ENCODE measurements around the gene DNAAF1. TPM values are rescaled to one million over a fixed set of nuclear protein-coding genes. Genes with fewer than 3 reads are reported as not detected.
A peak's percentile ranks its signal among the peaks of the same experiment; 100 is the strongest.

The DNAAF1 gene
- total RNA-seq, 2 donors from 2014 or later, result 0.21 TPM; not detected in 1

GRCh38 chr16:84161037-84161436 is 15.9 kb downstream of the DNAAF1 start:
- H3K27ac Mint-ChIP-seq, result no peak overlapping the region
- no peak for ATAC-seq (replicated peaks)
- no peaks in the 10 kb centered on the region for H3K36me3 Mint-ChIP-seq (ENCODE audit: low read depth)
- peaks cover 5% of the 10 kb centered on the region for H3K4me1 Mint-ChIP-seq
- H3K9me3 Mint-ChIP-seq, result no peaks in the 10 kb centered on the region
- H3K4me3 Mint-ChIP-seq, result no peak overlapping the region
- peaks cover 30% of the 10 kb centered on the region for H3K27me3 Mint-ChIP-seq

DNA sequence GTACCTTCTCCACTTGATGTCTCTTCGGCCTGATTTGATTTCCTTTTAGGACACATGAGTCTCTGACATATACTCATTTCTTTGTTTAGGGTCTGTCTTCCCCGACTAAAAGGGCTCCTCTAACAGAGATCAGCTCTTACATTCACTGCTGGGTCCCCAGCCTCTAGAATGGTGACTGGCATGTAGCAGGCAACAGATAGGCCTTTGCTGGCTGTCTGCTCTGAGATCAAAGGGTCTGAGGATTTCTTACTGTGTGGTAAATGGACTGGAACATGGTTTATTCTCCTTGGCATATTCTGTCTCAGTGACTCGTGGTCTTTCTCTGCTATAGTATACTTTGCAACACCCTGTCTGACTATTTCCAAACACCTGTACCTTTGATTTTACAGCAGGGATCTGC is 16.7 kb downstream of the DNAAF1 start:
- Mint-ChIP-seq H3K36me3 (ENCODE audit: low read depth) (no peaks in the 10 kb centered on the region), H3K9me3 (no peaks in the 10 kb centered on the region), H3K4me1 (peaks cover 5% of the 10 kb centered on the region), H3K4me3 (no peak overlapping the region), H3K27me3 (peaks cover 28% of the 10 kb centered on the region), H3K27ac (no peak overlapping the region)
- no peak for ATAC-seq (replicated peaks)

DNA sequence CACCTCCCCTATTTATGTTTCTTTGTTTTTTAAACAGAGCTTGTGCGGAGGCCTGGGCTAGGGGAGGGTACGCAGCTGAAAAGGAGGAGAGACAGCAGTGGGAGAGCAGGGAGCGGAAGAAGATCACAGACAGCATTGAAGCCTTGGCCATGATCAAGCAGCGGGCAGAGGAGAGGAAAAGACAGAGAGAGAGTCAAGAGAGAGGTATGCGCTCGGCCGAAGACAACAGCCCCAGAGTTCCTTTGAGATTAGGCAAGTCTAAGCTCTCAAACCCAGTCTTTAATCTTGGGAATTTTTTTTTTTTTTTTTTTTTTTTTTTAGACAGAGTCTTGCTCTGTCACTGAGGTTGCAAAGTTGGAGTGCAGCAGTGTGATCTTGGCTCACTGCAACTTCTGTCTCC is 20.6 kb downstream of the DNAAF1 start:
- H3K4me1 Mint-ChIP-seq, result peaks cover 5% of the 10 kb centered on the region
- H3K27me3 Mint-ChIP-seq, result peaks cover 30% of the 10 kb centered on the region
- ATAC-seq (replicated peaks), result no peak
- H3K36me3 Mint-ChIP-seq (ENCODE audit: low read depth), result no peaks in the 10 kb centered on the region
- no peak overlapping the region for H3K4me3 Mint-ChIP-seq
- H3K9me3 Mint-ChIP-seq, result no peaks in the 10 kb centered on the region
- H3K27ac Mint-ChIP-seq, result no peak overlapping the region

GRCh38 chr16:84166796-84167695 is 21.9 kb downstream of the DNAAF1 start:
- no peak overlapping the region for H3K27ac Mint-ChIP-seq
- H3K36me3 Mint-ChIP-seq (ENCODE audit: low read depth), result no peaks in the 10 kb centered on the region
- no peak overlapping the region for H3K4me3 Mint-ChIP-seq
- peaks cover 24% of the 10 kb centered on the region for H3K27me3 Mint-ChIP-seq
- H3K9me3 Mint-ChIP-seq, result no peaks in the 10 kb centered on the region
- ATAC-seq (replicated peaks), result peak; percentile 95
- peaks cover 5% of the 10 kb centered on the region for H3K4me1 Mint-ChIP-seq

- H3K27ac Mint-ChIP-seq, result no peak overlapping the region
- ATAC-seq (replicated peaks), result no peak
- peaks cover 5% of the 10 kb centered on the region for H3K4me1 Mint-ChIP-seq
- H3K36me3 Mint-ChIP-seq (ENCODE audit: low read depth), result no peaks in the 10 kb centered on the region
- no peaks in the 10 kb centered on the region for H3K9me3 Mint-ChIP-seq
- H3K4me3 Mint-ChIP-seq, result no peak overlapping the region
- H3K27me3 Mint-ChIP-seq, result peaks cover 20% of the 10 kb centered on the region
These were observed 24.7 kb downstream of the DNAAF1 start for GRCh38 chr16:84169765-84170310.

GRCh38 chr16:84174396-84174795 is 29.3 kb downstream of the DNAAF1 start:
- peaks cover 13% of the 10 kb centered on the region for H3K36me3 Mint-ChIP-seq (ENCODE audit: low read depth)
- no peaks in the 10 kb centered on the region for H3K9me3 Mint-ChIP-seq

GRCh38 chr16:84175350-84176081 is 30.4 kb downstream of the DNAAF1 start:
- H3K27ac Mint-ChIP-seq, result no peak overlapping the region
- peaks cover 8% of the 10 kb centered on the region for H3K27me3 Mint-ChIP-seq
- H3K4me1 Mint-ChIP-seq, result peaks cover 12% of the 10 kb centered on the region
- ATAC-seq (replicated peaks), result peak; percentile 75
- H3K36me3 Mint-ChIP-seq (ENCODE audit: low read depth), result peaks cover 13% of the 10 kb centered on the region
- no peaks in the 10 kb centered on the region for H3K9me3 Mint-ChIP-seq
- no peak overlapping the region for H3K4me3 Mint-ChIP-seq

More at GRCh38 chr16:84174396-84174795, 29.3 kb downstream of the DNAAF1 start:
- H3K4me3 Mint-ChIP-seq, result no peak overlapping the region
- no peak for ATAC-seq (replicated peaks)
- H3K4me1 Mint-ChIP-seq, result peaks cover 12% of the 10 kb centered on the region
- no peak overlapping the region for H3K27ac Mint-ChIP-seq
- peaks cover 16% of the 10 kb centered on the region for H3K27me3 Mint-ChIP-seq

- Mint-ChIP-seq H3K9me3 (no peaks in the 10 kb centered on the region), H3K27me3 (peaks cover 8% of the 10 kb centered on the region), H3K36me3 (ENCODE audit: low read depth) (peaks cover 14% of the 10 kb centered on the region), H3K4me3 (no peak overlapping the region), H3K4me1 (peaks cover 12% of the 10 kb centered on the region), H3K27ac (no peak overlapping the region)
- ATAC-seq (replicated peaks), result no peak
These were observed 31.3 kb downstream of the DNAAF1 start for GRCh38 chr16:84176192-84177053.

- Mint-ChIP-seq H3K27ac (no peak overlapping the region), H3K4me3 (no peak overlapping the region)
- ATAC-seq (replicated peaks), result peak; percentile 80
These were observed 32.6 kb downstream of the DNAAF1 start for GRCh38 chr16:84177741-84178073.

GRCh38 chr16:84178146-84178765 is 33.1 kb downstream of the DNAAF1 start:
- Mint-ChIP-seq H3K27ac (no peak overlapping the region), H3K36me3 (ENCODE audit: low read depth) (peaks cover 29% of the 10 kb centered on the region), H3K27me3 (peaks cover 4% of the 10 kb centered on the region), H3K4me3 (no peak overlapping the region), H3K4me1 (peaks cover 12% of the 10 kb centered on the region), H3K9me3 (no peaks in the 10 kb centered on the region)
- ATAC-seq (replicated peaks), result no peak

More at GRCh38 chr16:84177741-84178073, 32.6 kb downstream of the DNAAF1 start:
- Mint-ChIP-seq H3K27me3 (peaks cover 7% of the 10 kb centered on the region), H3K36me3 (ENCODE audit: low read depth) (peaks cover 23% of the 10 kb centered on the region), H3K4me1 (peaks cover 12% of the 10 kb centered on the region), H3K9me3 (no peaks in the 10 kb centered on the region)

DNA sequence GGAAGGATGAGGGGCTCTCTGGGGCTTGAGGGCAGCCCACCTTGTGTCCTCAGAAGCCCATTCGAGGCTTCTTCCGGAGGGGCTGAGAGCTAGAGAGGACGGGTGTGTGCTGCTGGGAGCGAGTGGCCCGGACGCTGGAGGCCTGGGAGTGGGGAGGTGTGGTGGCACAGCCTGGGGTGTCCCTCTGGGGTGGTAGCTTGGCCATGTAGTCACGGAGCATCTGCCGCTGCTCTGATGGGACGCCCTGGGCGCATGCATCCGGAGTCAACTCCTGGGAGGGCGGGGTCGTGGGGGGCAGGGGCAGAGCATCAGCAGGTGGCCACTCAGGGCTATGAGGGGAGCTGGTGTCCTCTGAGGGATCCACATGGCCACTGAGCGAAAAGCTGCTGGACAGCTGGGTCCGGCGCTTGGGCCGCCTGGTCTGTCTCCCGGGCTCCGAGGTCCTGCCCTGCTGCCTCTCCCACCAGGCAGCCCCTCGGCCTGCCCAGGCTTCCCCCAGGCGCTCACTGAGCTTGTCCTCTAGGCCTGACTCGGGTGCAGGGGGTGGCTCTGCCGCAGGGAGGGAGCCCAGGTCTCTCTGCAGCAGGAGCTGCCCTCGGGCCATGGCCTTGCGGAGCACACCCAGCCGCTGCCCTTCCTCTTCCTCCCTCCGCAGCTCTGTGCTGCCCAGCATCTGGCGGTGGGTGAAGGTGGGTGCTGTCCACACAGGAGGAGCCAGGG is 33.9 kb downstream of the DNAAF1 start:
- Mint-ChIP-seq H3K4me1 (peaks cover 12% of the 10 kb centered on the region), H3K4me3 (no peak overlapping the region), H3K9me3 (no peaks in the 10 kb centered on the region), H3K27ac (no peak overlapping the region), H3K36me3 (ENCODE audit: low read depth) (peaks cover 32% of the 10 kb centered on the region), H3K27me3 (peaks cover 4% of the 10 kb centered on the region)
- no peak for ATAC-seq (replicated peaks)

GRCh38 chr16:84179612-84180320 is 34.7 kb downstream of the DNAAF1 start:
- peaks cover 4% of the 10 kb centered on the region for H3K27me3 Mint-ChIP-seq

More at GRCh38 chr16:84179612-84180320, 34.7 kb downstream of the DNAAF1 start:
- Mint-ChIP-seq H3K9me3 (no peaks in the 10 kb centered on the region), H3K36me3 (ENCODE audit: low read depth) (peaks cover 39% of the 10 kb centered on the region), H3K4me3 (no peak overlapping the region), H3K4me1 (peaks cover 18% of the 10 kb centered on the region), H3K27ac (no peak overlapping the region)
- no peak for ATAC-seq (replicated peaks)
